HG02623 (cell line): ENCODE data around the gene EFCAB5.
"Not testable (repeated sequence)": the region's sequence is repeated elsewhere in the genome, so short reads cannot be mapped to it uniquely, and the experiment has no call there.

Experiments used
- ATAC-seq: cut with Tn5 transposase; IDR thresholded peaks from one replicate; pipeline ENCODE4 v1.9.1; 2021; ENCODE audit warnings: moderate library complexity; ENCODE audit not compliant: unreplicated experiment

EFCAB5 gene

GRCh38 chr17:30092886-30093285 is 151.5 kb downstream of the EFCAB5 start:
- ATAC-seq = no peak

GRCh38 chr17:30093463-30094147 is 152.2 kb downstream of the EFCAB5 start:
- no peak for ATAC-seq

DNA sequence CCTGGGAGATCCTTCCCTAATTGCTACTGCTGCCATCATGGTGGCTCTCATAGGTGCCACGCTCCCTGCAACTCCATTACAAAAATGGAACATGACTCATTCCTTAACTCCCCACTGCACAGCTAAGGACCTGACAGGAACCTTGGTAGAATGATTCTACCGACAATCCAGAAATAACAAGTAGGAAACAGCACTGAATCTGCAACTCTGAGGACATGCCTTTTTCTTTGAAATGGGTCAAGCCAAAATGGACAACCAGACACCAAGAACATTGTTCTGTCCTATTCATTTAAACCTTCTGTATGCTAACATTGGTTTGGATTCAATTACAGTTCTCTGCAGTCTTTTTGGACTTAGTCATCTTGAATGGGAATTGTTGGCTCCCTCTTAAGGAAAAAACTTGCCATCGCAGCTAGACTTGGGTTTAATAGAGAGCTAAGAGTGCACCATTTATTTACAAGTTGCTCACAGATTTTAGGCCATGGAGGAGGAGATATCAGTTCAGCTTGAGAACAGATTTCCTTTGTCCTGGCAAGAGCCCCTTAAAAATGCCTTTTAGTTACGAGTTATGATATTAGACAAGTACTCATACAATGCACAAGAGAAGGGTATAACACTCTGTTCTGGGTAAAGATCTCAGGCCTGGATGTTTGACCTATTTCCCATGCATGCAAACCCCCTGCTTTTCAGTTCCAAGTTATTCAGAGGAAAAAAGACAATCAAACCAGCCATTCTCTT is 154.2 kb downstream of the EFCAB5 start:
- no peak for ATAC-seq

DNA sequence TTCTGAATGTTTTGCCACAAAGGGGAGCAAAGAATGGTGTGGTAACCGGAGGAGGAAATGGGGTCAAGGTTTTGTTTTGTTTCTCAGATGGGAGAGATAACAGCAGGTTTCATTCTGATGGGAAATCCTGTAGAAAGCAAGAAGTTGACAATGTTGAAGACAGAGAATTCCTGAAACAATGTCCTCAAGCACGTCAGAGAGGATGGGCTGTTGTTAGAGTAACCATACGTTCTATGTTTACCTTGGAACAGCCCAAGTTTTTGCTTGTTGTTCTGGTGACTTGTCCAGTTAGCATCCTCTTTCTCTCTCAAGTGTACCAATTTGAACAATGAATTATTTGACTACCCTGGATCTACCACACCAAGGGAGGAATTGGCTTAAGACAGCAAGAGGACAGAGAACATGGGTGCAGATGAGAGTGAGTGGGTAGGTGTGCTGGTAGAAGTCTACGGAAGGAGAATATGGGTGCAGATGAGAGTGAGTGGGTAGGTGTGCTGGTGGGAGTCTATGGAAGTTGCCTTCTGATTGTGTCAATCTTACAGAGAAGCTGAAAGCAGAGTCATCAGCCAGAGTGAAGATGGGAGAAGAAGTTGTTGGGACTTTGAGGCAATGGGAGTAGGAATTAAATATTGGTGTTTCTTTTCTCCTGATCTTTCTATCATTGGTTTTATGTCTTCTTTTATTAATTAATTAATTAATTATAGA is 160.4 kb downstream of the EFCAB5 start:
- no peak for ATAC-seq

- ATAC-seq = no peak
Observed at GRCh38 chr17:30103921-30104320, 162.5 kb downstream of the EFCAB5 start.

DNA sequence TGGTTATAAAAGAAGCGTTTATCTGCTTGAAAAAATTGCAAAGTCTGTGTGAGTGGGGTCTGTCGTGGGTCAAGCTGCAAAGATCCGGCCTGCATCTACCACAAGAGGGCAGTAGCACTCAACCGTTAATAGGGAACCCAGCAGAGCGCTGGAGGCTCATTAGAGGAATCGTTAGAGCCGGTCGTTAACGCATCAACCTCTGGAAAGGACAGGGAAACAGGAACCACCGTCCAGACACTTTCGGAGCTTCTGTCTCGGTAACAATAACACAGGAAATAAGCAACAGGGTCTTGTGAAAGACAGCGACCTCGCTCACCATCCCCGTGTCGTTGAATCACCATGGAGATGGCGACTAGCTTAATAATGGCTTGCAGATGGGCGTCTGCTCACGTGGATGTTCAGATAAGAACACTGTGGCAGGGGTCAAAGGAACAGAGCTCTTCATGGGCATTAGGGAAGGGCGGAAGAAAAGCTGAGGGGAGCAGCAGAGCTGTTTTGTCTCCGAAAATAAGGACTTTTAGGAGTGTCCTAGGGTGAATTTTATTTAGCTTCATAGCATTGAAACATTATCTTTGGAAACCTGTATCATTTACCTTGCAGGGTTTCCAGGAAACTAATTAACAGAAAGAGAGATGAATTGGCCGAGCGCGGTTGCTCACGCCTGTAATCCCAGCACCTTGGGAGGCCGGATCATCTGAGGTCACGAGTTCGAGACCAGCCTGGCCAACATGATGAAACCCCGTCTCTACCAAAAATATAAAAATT is 163.3 kb downstream of the EFCAB5 start:
- no peak for ATAC-seq

DNA sequence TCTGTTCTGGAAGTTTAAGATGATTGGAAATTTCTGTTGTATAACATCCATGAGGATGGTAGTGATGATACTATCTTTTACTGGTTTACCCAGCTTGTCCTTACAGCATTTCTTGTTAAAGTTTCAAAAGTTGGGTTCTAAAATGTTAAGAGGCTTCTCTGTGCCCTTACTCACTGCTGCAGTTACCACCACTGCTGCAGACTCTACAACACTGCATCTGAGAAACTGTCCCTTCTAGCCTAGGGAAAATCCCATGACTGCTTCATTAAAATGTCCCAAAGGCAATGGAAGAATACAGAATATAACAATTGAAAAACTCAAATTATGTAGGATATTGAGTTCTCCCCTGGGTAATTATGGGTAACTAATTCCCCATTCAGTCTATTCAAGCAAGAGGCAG is 171.4 kb downstream of the EFCAB5 start:
- ATAC-seq = no peak

- ATAC-seq = no peak
Observed at GRCh38 chr17:30113213-30113612, 171.8 kb downstream of the EFCAB5 start.

DNA sequence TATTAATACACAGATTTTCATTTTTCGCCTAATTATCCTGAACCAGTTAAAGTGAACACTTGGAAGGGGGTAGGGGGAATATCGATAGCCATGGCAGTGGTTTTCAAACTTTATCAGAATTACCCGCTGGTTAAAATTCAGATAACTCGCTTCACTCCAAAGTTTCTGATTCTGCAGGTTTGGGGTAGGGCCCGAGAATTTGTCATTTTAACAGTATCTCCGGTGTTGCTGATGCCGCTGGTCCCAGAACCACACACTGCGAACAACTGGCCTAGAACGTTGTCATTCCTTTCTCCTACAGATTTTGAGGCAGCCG is 174.9 kb downstream of the EFCAB5 start:
- ATAC-seq = no peak

DNA sequence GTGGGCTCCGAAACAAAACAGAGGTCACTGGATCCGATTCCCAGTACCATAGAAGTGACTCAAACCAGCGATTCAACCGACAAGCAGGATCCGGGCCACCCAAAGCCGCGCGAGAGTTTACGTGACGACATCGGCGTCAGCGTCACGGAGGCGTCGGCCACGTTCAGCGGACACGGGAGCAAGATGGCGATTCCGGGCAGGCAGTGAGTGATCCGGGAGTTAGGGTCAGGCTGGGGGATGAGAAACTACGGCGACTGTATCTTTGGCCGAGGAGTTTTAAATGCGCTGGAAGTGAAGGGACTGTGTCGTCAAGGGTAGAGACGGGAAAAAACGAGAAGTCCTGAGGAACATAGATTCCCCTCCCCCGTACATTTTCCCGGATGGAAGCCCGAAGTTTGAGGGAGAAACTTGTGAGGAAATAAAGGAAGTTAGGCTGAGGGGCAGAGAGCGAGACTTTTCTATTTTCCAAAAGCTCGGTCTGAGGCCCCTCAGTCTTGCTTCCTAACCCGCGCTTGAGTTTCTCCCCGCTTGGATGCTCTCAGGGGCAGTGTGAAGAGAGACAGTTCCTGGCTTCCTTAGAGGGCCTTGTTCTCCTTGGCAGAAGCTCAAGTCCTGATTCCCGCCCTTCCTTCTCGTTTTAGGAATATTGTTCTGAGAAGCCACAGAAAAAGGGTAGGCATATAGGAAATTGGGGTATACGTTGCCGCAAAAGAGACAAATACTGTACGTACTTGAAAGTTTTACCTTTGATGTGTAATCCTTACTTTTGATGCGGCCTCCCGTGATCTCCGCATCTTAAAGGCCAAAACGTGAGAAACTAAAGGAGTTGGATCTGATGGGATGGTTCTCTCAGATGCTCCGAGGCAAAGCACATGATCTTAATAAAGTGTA is 175.5 kb downstream of the EFCAB5 start, which contains the start of gene NSRP1:
Gene NSRP1 (plus strand): TSS at position 156 of the 891 bp plus-strand sequence. CDS start 28 bp downstream, at position 184.
- ATAC-seq = peak; percentile 79

DNA sequence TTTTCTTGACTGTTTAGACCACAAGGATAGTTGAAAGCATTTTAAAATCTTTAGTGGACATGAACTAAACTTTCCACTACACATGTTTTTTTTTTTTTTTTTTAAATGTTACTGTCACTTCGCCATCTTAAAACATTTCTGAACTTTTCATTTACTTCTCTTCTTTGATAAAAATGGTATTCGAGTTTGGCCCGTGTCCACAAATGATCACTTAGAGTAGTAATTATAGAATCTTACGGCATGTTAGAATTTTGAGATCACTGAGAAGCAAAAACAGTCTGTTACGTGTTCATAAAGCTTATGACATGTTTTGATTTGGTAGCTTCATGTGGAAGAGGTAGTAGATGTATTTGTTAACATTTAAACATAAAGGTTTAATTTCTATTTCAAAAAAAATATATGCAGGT is 176.2 kb downstream of the EFCAB5 start:
- no peak for ATAC-seq

DNA sequence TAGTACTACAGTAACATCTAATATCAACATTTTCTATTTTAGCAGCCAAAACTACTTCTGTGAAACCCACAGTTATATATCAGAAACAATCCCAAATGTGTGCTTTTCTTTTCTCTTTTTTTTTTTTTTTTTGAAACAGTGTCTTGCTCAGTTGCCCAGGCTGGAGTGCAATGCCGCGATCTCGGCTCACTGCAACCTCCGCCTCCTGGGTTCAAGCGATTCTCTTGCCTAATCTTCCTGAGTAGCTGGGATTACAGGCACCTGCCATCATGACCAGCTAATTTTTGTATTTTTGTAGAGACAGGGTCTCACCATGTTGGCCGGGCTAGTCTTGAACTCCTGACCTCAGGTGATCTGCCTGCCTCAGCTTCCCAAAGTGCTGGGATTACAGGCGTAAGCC is 177.2 kb downstream of the EFCAB5 start:
- not testable (repeated sequence) for ATAC-seq

GRCh38 chr17:30124273-30124796 is 182.9 kb downstream of the EFCAB5 start:
- ATAC-seq = no peak

- ATAC-seq = no peak
Observed at GRCh38 chr17:30130121-30130520, 188.7 kb downstream of the EFCAB5 start.

DNA sequence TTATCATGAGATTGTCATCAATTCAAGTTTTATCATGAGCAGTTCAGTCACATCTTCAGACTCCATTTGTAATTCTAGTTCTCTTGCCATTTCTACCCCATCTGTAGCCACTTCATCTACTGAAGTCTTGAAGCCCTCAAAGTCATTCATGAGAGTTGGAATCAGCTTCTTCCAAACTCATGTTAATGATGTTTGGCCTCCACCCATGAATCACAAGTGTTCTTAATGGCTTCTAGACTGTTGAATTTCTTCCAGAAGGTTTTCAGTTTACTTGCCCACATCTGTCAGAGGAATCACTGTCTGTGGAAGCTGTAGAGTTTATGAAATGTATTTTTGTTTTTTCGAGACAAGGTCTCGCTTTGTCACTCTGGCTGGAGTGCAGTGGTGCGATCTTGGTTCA is 191.2 kb downstream of the EFCAB5 start:
- ATAC-seq = no peak

- no peak for ATAC-seq
Observed at GRCh38 chr17:30133197-30133596, 191.8 kb downstream of the EFCAB5 start.

DNA sequence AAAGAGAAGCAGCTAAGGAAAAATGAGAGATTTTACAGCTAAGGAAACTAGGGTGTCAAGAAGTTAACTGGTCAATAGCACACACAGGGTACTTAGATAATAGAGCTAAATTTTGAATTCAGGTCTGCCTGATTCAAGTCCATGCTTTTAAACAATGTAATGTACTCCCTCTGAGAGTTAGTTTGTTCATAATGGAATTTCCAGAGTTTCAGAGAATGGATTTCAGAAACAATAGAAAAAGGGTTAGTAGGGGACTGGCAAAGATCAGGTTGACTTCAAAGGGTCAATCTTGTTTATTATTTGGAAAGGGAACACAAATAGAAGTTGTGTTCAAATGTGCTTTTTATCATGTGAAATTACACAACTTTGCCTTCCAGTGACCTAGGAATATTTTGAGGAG is 193.1 kb downstream of the EFCAB5 start:
- ATAC-seq = no peak

DNA sequence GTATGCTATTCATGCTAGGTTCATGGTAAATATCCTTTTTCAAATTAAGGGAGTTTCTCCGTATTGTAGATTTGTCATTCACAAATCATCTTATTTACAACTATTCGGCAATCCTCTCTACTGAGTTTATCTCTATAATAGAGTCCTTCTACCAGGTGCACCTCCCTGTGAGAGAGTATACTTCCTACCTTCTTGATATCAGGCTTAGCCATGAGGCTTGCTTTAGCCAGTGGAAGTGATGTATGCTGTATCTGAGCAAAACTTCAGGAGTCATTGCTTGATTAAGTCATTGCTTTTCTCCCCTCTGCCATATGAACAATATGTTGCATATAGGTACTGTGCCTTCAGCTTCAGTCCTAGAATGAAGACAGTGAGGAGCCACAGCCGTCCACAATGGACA is 195.7 kb downstream of the EFCAB5 start:
- no peak for ATAC-seq

- ATAC-seq = not testable (repeated sequence)
Observed at GRCh38 chr17:30147860-30148259, 206.4 kb downstream of the EFCAB5 start.

GRCh38 chr17:30148376-30148775 is 206.9 kb downstream of the EFCAB5 start:
- ATAC-seq = no peak
